ENCODE measurements around the gene CDH4.
"Not testable (repeated sequence)": the region's sequence is repeated elsewhere in the genome, so short reads cannot be mapped to it uniquely, and the experiment has no call there.

The CDH4 gene

DNA sequence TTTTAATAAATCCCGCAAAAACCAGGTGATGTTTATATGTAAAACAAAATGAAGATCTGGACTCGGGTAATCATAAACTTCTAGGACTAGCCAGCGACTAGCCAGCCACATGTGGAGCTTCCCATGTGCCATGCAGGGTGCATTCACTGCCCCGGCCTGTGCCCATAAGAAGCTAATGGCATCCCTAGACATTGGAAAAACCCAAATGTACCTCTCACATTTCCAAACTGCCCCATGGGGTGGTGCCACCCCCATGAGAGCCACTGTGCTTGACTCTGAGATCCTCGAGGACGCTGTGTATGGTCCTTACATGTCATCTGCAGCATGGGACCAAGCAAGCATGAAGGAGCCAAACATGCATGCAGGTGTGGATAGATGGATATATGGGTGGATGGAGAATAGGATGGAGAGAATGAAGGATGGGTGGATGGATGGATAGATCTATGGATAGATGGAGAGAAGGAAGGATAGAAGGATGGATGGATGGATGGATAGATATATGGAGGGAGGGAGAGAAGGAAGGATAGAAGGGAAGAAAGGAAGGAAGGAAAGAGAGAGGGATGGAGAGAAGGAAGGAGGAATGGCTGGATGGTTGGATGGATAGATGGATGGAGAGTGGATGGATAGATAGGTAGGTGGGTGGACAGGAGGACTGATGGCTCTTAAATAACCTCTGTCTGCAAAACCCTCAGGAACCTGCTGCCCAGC, 203.6 kb downstream of the CDH4 start:
- no peak for DNase-seq

DNA sequence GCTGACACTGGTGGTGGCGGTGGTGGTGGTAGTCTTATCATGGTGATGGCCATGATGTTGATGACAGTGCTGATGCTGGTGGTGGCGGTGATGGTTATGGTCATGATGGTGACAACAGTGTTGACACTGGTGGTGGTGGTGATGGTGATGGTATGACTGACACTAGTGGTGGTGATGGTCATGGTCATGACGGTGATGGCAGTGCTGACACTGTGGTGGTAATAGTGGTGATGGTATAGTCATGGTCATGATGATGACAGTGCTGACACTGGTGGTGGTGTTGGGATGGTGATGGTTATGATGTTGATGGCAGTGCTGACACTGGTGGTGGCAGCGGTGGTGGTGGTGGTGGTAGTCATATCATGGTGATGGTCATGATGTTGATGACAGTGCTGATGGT, 205.7 kb downstream of the CDH4 start:
- DNase-seq = no peak

DNA sequence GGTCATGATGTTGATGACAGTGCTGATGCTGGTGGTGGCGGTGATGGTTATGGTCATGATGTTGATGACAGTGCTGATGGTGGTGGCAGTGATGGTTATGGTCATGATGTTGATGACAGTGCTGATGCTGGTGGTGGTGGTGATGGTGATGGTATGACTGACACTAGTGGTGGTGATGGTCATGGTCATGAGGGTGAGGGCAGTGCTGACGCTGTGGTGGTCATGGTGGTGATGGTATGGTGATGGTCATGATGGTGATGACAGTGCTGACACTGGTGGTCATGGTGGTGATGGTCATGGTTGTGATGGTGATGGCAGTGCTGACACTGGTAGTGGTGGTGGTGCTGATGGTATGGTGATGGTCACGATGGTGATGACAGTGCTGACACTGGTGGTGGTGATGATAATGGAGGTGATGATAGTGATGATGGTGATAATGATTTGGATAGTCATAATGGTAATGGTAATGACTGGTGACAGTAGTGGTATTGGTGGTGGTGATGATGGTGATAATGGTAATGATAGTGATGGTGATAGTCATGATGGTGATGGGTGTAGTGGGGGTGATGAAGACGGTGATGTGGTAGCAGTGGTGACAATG, 206.2 kb downstream of the CDH4 start:
- no peak for DNase-seq

DNA sequence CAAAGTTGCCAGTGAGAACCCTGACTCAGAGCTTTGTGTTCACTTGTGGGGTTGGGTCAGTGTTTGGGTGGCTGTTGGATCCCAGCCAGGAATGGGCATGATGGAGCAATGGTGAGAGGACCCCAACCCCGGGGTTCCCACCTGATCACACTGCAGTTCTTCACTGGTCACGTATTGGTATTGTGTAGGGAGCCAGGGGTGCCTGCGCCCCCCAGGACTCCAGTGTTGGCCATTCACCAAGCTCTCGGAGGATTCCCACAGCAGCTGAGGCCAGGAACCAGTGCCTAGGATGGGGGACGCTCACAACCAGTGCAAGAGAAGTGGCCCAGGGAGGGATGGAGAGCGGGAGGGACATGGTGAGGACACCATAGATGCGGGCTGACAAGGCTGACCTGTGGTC, 207.2 kb downstream of the CDH4 start:
- no peak for DNase-seq

DNA sequence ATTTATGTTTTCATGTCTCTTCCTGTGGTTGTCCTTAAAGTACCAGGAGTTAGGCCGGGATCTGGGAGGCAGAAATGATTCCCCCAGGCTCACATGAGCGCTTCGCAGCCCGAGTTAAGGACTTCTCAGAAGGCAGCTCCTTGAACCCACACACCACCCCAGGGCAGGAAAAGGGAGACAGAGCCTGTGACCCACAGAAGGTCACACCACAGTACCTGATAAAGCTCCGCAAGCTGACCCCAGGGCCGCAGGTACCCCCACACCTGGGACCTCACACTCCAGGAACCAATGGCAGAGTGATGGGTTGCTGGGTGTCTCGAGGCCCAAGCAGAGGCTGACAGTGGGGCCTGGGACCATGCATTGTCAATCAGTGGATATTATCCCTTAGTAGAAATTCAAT, 207.6 kb downstream of the CDH4 start:
- DNase-seq = no peak

DNA sequence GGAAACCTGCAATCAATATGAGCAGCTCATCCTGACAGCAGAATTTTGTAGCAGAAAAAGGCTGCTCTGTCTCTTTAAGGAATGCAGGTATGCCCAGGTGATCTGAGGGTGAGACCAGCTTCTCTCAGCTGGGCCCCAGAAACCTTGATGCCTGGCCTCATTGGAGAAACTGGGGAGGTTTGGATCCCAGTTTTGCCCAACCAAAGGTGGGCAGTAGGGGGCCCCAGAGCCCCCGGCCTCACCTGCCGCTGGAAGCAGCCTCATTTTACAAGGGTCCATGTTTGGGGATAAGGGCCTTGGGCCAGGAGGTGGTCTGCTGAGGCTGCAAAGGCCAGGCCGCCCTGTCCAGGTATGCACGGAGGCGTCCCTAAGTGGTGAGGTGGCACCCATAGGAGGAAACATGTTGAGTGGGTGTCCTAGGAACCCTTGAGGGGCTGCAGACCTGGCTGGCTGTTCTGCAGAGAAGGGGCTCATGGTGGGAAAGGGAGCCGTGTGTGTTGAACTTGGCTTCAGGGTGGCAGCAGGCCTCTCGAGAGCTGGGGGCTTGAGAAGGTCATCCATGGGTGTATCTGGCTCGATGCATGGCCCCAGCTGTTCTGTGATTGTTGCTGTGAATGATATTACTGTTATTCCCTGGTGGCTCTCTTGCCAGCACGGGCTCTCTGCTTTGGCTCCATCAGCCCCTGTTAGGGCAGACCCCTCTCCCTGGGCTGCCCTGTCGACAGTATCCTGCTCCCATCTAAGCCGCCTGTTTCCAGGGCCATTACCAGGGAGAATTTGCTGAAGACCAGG, 208.4 kb downstream of the CDH4 start:
- no peak for DNase-seq

DNA sequence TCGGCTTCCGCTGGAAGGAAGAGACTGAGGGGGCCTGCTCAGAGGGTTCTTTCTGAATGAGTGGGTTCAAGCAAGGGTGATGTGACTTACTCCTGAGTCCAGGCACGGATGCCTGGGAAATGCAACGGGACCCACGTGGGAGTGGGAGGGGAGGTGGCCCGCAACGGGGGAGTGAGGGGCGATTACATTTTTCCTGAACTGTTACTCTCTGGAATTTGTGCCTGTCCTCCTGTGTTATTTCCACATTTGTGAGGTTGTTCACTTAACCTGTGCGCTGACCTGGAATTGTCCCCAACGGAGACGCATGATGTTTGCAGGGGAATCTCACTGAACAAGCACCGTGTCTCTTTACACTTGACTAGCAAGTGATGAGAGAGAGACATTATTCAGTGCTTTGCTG, 209.4 kb downstream of the CDH4 start:
- no peak for DNase-seq

DNA sequence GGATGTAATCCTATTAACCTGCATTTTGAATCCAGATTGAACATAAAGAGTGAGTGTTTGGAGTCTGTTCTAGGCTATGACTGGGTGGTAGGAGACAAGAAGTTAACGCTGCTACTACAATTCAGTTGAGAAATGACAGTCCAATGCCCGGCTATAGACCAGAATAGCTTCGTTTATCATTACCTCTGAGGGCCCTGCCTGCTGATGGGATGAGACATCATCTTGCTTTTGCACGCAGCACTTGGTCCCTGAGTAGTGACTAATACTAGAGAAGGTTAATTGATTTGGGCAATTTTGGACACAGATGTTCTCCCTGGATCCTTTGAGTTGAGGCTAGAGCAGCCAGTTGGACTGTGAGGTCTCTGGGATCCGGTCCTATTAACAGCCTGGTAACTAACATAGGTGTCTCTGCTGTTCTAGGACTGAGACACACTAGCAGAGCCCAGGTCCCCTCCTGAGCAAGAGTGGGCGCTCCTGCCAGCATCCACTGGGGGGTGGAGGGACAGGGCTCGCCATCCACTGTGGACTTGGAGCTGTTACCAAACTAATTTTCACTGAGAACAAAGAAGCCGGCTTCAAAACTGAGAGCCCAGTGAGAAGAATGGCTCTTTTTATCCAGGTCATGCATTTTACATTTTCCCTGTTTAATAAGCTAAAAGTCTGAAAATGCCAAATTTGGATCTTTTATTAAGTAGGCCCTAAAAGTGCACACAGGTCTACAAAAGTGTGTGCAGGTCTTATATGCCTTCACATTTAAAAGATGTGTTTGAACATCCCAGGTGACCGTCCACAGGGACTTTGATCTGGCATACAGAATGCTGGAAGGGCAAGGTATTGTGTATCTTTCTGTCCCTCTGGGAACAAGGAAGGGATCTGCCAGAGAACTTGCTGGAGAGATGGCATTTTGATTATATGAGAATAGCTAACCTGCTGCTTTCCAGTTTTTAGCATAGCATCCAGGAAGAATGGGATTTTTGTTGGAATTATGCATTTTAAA, 212.5 kb downstream of the CDH4 start:
- peak in 7 of 51 donors; percentile 5 to 34 (median 20) for DNase-seq

DNA sequence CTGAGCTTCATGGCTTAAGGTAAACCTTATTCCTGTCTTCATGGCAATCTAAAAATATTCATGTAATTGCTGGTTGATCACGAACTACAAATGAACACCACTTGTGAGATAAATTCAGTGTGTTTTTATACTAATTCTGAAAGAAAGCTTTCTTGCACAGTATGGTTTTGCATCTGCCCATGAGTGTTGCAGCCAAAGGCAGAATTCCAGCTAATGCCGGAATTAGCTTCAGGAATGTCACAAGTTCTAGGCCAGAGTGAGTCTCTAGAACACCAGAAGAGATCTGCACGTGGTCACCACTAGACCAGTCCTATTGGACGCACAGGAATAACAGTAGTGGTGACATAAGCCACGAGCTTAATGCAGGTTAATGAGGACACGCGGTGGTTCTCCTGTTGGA, 223.7 kb downstream of the CDH4 start:
- no peak for DNase-seq

DNA sequence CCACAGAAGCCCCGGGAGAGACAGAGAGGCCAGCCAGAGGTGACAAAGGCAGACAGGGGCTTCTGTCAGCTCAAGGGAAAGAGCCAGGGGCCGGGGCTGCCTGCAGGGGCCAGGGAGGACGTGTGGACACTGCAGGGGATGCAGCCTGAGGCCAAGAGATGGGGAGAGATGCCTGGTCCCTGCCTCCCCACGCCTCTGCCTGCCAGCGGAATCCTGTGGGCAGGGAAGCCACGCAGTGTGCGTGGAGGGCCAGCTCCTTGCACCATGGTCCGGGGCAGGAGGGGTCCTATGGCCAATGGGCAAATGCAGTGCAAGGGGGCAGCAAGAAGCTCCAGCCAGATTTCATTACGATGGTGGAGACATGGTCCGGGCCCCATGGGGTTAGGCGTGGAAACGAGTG, 224.9 kb downstream of the CDH4 start:
- no peak for DNase-seq

DNA sequence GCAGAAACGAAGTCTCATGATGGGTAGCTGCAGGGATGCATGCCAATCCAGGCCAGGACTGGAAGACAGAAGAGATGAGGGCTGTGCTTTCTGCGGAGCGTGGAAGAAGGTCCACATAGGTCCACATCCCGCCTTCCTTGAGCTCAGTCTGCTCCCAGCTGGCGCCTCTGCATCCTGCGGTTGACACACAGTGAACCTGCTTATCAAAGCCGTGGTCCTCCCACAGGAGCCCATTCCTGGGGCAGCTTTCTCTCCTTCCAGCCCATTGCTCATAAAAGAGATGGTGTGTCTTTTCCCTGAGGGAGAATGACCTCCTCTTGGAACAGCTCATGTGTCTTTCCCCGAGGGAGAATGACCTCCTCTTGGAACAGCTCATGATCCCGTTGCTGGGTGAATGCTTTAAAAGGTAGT, 225.4 kb downstream of the CDH4 start:
- no peak for DNase-seq

DNA sequence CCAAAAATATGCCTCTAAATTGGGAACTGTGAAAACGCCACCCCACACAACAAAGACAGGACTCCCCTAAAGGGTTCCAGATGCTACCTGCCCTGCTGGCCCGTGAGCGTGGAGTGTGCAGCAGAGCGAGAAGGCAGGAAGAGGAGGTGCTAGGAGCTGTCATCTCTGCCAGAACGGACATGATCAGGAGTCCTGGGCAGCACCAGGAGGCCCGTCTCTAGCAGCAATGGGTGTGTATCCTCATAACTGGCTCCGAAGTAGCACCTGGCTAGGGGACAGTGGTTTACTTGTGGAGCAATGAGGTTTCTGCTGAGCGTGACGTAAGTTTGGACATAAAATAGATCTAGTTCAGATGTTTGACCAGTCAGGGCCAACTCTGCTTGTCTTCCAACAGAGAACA, 226.0 kb downstream of the CDH4 start:
- DNase-seq = no peak

DNA sequence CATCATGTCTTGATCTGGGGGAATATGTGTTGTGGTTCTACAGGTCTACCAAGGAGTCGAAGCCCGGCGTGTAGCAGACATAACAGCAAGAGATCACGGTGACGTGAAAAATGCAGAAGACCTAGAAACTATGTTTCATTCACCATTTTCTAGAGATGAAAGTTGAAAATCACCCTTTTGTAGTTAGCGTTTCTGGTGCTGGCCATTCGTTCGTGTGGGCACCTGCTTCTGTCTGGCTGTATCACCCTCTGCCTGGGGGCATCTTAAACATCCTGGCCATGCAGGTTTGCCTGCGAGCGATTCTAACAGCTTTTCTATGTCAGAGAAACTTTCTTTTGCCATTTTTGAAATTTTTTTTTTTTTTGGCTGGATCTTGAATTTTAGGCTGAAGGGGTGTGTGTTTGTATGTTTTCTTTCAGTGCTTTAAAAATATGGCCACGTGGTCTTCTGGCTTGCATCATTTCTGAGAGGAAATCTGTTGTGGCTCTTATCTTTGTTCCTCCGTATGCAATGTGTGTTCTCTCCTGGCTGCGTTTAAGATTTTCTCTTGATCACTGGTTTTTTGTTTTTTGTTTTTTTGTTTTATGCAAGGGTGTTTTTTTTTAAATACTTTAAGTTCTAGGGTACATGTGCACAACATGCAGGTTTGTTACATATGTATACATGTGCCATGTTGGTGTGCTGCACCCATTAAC, 226.7 kb downstream of the CDH4 start:
- no peak for DNase-seq

DNA sequence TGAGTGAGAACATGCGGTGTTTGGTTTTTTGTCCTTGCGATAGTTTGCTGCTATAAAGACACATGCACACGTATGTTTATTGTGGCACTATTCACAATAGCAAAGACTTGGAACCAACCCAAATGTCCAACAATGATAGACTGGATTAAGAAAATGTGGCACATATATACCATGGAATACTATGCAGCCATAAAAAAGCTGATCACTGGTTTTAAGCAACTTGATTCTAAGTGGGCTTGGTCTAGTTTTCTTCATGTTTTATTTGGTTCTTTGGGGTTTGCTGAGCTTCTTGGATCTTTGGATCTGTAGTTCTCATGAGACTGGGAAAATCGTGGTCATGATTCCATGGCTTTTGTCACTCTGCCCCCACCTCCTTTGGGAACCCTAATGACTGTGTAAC, 227.4 kb downstream of the CDH4 start:
- not testable (repeated sequence) for DNase-seq

DNA sequence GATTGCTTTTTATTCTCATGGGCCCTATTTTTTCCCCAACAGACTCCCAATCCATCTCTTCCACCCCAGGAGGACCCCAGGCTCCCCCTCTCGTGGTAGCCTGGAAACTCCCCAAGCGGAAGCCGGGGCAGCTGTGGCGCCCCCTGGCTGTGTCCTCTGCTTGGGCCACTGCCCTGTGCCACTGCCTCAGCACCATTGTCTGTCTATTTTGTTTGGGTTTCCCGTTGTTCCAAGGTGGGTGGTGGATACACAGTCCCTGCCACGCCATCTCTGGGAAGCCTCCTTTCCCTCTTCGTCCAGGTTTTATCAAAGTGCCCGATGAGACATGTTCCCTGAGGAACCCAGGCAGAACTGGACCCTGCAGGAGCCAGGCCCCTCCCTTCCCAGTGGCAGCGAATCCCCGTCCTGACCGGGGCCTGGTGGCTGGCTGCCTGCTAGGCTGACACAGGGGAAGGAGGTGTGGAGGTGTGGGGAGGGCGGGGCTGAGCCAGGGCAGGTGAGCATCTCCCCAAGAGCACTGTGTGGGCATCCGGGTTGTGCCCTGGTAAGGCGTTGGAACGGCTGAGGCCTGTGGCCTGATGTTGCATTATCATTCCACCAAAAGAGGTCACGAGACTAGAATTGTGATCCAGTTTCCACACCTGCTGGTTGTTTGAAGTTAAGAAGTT, 228.2 kb downstream of the CDH4 start:
- no peak for DNase-seq

DNA sequence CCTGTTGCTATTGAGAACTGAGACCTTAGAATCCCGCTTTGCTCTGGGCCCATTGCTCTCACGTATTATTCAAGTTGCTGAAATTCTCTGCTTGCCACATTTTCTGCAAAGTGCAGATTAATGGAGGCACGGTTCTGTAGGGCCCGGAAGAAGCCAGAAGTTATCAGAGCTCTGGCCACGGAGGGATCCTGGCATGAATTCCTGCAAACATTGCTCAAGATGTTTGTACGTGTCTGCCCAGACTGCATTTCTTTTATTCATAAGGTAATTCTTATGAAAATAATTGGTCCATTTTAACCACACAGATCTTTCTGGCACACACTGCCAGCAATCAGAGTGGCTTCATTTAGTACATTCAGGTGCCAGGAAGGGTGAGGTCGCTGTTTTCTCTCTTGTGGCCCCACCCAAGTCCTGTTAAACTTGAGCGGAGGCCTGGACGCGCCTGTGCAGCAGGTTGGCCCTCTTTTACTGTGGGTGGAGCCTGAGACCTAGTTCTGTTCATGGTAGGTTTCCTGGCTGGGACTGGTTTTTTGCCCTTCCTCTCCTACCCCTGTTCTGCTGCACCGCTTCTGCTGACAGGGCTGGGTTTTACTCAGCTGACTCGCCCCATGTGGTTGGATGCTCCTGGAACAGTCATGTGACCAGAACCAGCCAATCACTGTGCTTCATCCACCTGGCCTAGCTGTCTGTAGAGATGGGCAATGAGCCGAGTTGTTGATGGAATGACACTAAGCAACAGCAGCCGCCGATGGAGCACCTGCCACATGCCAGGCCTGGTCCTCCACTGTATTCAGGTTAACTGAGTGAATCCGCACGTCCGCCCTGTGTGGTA, 230.2 kb downstream of the CDH4 start:
- DNase-seq = no peak

DNA sequence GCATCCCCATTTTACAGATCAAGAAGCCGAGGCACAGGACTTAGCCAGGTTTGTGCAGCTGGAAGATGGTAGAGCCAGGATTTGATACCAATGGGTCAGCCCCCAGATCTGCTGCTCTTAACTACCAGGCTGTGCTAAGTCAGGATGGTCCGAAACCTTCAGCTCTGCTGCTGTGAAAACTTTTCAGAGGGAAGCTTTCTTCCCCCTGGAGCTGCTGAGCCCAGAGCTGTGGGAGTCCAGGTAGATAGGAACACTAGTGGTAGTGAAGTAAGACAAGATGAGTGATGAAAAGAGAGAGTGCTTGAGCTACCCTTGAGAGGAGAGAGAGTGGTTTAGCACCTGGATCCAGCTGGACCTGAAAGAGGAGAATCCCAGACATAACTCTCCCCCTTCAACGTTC, 230.8 kb downstream of the CDH4 start:
- DNase-seq = no peak

DNA sequence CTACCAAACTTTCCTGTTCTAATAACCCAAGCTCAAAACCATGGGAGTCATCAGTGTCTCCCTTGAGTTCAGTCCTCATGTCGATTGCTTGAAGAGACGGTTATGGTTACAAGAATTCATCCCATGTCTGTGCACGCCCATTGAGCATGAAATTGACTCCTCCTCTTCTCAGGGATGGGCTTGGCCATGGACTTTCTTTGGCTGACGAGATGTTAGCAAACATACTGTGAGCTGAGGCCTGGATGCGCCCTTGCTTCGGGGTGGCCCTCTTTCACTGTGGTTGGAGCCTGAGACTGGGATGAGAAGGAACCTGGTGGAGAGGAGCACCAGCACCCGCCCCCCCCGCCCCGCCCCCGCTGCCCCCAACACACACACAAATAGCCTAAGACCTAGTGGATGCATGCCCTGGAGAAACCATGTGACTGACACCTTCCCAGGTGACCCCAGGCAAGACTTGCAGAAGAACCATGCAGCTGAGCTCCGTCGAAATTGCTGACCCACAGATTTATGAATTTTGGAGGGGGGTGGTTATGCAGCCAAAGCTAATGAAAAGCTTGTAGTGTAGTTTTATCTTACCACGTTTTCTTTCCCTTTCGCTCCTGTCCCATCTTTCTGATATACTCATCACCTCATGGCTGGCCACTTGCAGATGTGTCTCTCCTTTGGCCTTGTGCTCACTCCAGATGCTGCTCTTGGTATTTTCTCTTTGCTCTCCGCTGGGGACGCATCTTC, 231.4 kb downstream of the CDH4 start:
- DNase-seq = no peak

DNA sequence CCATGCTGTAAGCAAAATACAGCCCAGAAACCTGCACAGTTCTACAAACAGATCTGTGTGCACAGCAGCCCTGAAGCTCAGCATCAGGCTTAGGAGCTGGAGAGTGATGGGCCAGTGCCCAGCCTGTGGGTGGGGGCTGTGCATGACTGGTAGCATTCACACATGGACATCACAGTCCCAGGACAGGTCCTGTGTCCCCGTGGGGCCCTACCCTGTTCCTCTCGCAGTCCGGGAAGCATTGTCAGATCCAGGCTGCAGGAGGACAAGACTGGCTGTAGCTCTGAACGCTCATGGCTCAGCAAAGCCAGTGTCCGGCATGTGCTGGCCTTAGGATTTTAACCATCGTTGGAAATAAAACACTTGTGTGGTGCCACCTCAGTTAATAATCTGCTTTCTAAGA, 234.1 kb downstream of the CDH4 start:
- no peak for DNase-seq
